CD4-positive, CD25-positive, alpha-beta regulatory T cell (primary cell): Measurements from ENCODE around the gene FOXE1. TPM values are rescaled to one million over a fixed set of nuclear protein-coding genes. Genes with fewer than 3 reads are reported as not detected.
A peak's percentile ranks its signal among the peaks of the same experiment; 100 is the strongest.

Experiments used
- ATAC-seq, 2 donors: fragments of 150-1000 bp; cut with Tn5 transposase; one replicate each; pipeline ENCODE4 v1.10.0; 2021; ENCODE audit warnings: low read depth in 2 of 2, moderate number of reproducible peaks in 2 of 2, moderate library complexity in 1 of 2
- DNase-seq, 3 donors: peaks; one replicate each; pipeline versions ENCODE4 v3.0.0 to v3.0.0-alpha.2; 2012 to 2022; ENCODE audit warnings: mixed read lengths in 1 of 3
- H3K27ac ChIP-seq: one replicate; pipeline ENCODE4 v1.7.0; 2013; ENCODE audit warnings: mild to moderate bottlenecking, low read length; ENCODE audit not compliant: insufficient read depth, poor library complexity, severe bottlenecking
- H3K27me3 ChIP-seq: one replicate; pipeline ENCODE4 v1.7.0; 2013; ENCODE audit warnings: low read length; ENCODE audit not compliant: control insufficient read depth, insufficient read depth
- H3K36me3 ChIP-seq: one replicate; pipeline ENCODE4 v1.7.0; 2013; ENCODE audit warnings: mild to moderate bottlenecking, low read length, moderate library complexity; ENCODE audit not compliant: control insufficient read depth, insufficient read depth
- H3K4me1 ChIP-seq: 2 replicates; pipeline ENCODE4 v1.7.0; 2013; ENCODE audit warnings: mild to moderate bottlenecking, low read length; ENCODE audit not compliant: insufficient read depth, control insufficient read depth, poor library complexity, severe bottlenecking
- H3K4me3 ChIP-seq: one replicate; pipeline ENCODE4 v1.7.0; 2013; ENCODE audit warnings: low read depth, mild to moderate bottlenecking, low read length, moderate library complexity
- H3K9me3 ChIP-seq, 2 experiments: 1 replicate in 1 of 2; 2 replicates in 1 of 2; pipeline ENCODE4 v1.7.0; 2013; ENCODE audit warnings: low read length in 2 of 2, mild to moderate bottlenecking in 1 of 2, moderate library complexity in 1 of 2; ENCODE audit not compliant: control insufficient read depth in 2 of 2
- H3K27ac Mint-ChIP-seq, 3 donors: one replicate each; pipeline ENCODE4 v1.8.0; 2020 to 2022; ENCODE audit warnings: mild to moderate bottlenecking in 3 of 3, mixed read lengths in 3 of 3, moderate library complexity in 2 of 3
- H3K27me3 Mint-ChIP-seq: one replicate; pipeline ENCODE4 v1.8.0; 2022; ENCODE audit warnings: mild to moderate bottlenecking, mixed read lengths
- H3K36me3 Mint-ChIP-seq: one replicate; pipeline ENCODE4 v1.8.0; 2020; ENCODE audit warnings: mixed read lengths
- H3K4me1 Mint-ChIP-seq, 4 donors: one replicate each; pipeline ENCODE4 v1.8.0; 2020 to 2022; ENCODE audit warnings: mixed read lengths in 4 of 4, mild to moderate bottlenecking in 1 of 4
- H3K4me3 Mint-ChIP-seq, 4 donors: one replicate each; pipeline ENCODE4 v1.8.0; 2020 to 2022; ENCODE audit warnings: mild to moderate bottlenecking in 4 of 4, mixed read lengths in 4 of 4, moderate library complexity in 3 of 4
- H3K9me3 Mint-ChIP-seq, 7 donors: one replicate each; pipeline ENCODE4 v1.8.0; 2020 to 2022; ENCODE audit warnings: mixed read lengths in 7 of 7, mild to moderate bottlenecking in 3 of 7, moderate library complexity in 2 of 7
- polyA plus RNA-seq, 4 donors: library from polyadenylated mRNA; unstranded; fragments of 300-500 nt; fragmentation: Illumina TruSeq; gene quantifications; one replicate each; pipeline ENCODE4 v1.2.3, GENCODE V29; 2021
- total RNA-seq: library from RNA; stranded (reverse); gene quantifications from one replicate; pipeline ENCODE4 v1.2.3, GENCODE V29; 2022

The FOXE1 gene
- total and polyA plus RNA-seq, 5 donors from 2014 or later, result not detected

- Mint-ChIP-seq H3K4me1 (peaks cover 0 to 33% (median 14%) of the 10 kb centered on the region in 4 donors), H3K36me3 (no peaks in the 10 kb centered on the region), H3K4me3 (peak overlapping the region; percentile 30 to 74 (median 54)), H3K9me3 (peaks cover 0 to 5% (median 0%) of the 10 kb centered on the region in 7 donors), H3K27me3 (peaks cover 84% of the 10 kb centered on the region), H3K27ac (peak overlapping the region in 1 of 3 donors; percentile 56)
- Histone ChIP-seq H3K9me3 (no peaks in the 10 kb centered on the region), H3K27me3 (peaks cover 50% of the 10 kb centered on the region), H3K27ac (no peak overlapping the region), H3K4me1 (peaks cover 40% of the 10 kb centered on the region), H3K36me3 (no peaks in the 10 kb centered on the region), H3K4me3 (peak overlapping the region; percentile 19)
- peak in 1 of 2 donors; percentile 23 for ATAC-seq
- DNase-seq, result no peak
These were observed 4.4 kb upstream of the FOXE1 start for GRCh38 chr9:97848480-97849237.

GRCh38 chr9:97849980-97850379 is 3.0 kb upstream of the FOXE1 start:
- H3K27ac Mint-ChIP-seq, result no peak overlapping the region
- peaks cover 48% of the 10 kb centered on the region for H3K27me3 ChIP-seq
- H3K9me3 ChIP-seq, result no peaks in the 10 kb centered on the region

GRCh38 chr9:97850746-97851445 is 2.1 kb upstream of the FOXE1 start:
- peaks cover 0 to 5% (median 0%) of the 10 kb centered on the region in 7 donors for H3K9me3 Mint-ChIP-seq
- H3K4me1 ChIP-seq, result peaks cover 52% of the 10 kb centered on the region
- no peaks in the 10 kb centered on the region for H3K36me3 ChIP-seq
- H3K27ac ChIP-seq, result no peak overlapping the region
- DNase-seq (no peak), ATAC-seq (no peak)
- no peak overlapping the region for H3K4me3 ChIP-seq
- H3K36me3 Mint-ChIP-seq, result no peaks in the 10 kb centered on the region
- H3K4me3 Mint-ChIP-seq, result peak overlapping the region in 3 of 4 donors; percentile 28 to 47 (median 29)
- H3K9me3 ChIP-seq, result no peaks in the 10 kb centered on the region
- peaks cover 0 to 45% (median 17%) of the 10 kb centered on the region in 4 donors for H3K4me1 Mint-ChIP-seq
- H3K27me3 Mint-ChIP-seq, result peaks cover 85% of the 10 kb centered on the region
- H3K27ac Mint-ChIP-seq, result peak overlapping the region in 1 of 3 donors; percentile 48
- peaks cover 51% of the 10 kb centered on the region for H3K27me3 ChIP-seq

More at GRCh38 chr9:97849980-97850379, 3.0 kb upstream of the FOXE1 start:
- peaks cover 85% of the 10 kb centered on the region for H3K27me3 Mint-ChIP-seq
- no peaks in the 10 kb centered on the region for H3K36me3 Mint-ChIP-seq
- peak overlapping the region in 1 of 4 donors; percentile 1 for H3K4me3 Mint-ChIP-seq
- peaks cover 51% of the 10 kb centered on the region for H3K4me1 ChIP-seq
- H3K27ac ChIP-seq, result no peak overlapping the region
- no peak overlapping the region for H3K4me3 ChIP-seq
- peaks cover 0 to 37% (median 14%) of the 10 kb centered on the region in 4 donors for H3K4me1 Mint-ChIP-seq
- H3K36me3 ChIP-seq, result no peaks in the 10 kb centered on the region
- DNase-seq (no peak), ATAC-seq (no peak)
- peaks cover 0 to 5% (median 0%) of the 10 kb centered on the region in 7 donors for H3K9me3 Mint-ChIP-seq

GRCh38 chr9:97851446-97851883 is 1.6 kb upstream of the FOXE1 start:
- no peaks in the 10 kb centered on the region for H3K36me3 ChIP-seq
- peaks cover 85% of the 10 kb centered on the region for H3K27me3 Mint-ChIP-seq
- no peak for DNase-seq

GRCh38 chr9:97852001-97852398 is 1.0 kb upstream of the FOXE1 start:
- no peak overlapping the region for H3K4me3 ChIP-seq
- H3K9me3 ChIP-seq, result no peaks in the 10 kb centered on the region
- Mint-ChIP-seq H3K4me3 (peak overlapping the region; percentile 48 to 83 (median 74)), H3K4me1 (peaks cover 0 to 46% (median 19%) of the 10 kb centered on the region in 4 donors), H3K36me3 (no peaks in the 10 kb centered on the region), H3K27me3 (peaks cover 85% of the 10 kb centered on the region), H3K27ac (no peak overlapping the region), H3K9me3 (peaks cover 0 to 6% (median 0%) of the 10 kb centered on the region in 7 donors)
- ATAC-seq, result no peak
- H3K36me3 ChIP-seq, result no peaks in the 10 kb centered on the region
- H3K27me3 ChIP-seq, result peaks cover 54% of the 10 kb centered on the region
- H3K4me1 ChIP-seq, result peaks cover 52% of the 10 kb centered on the region
- no peak for DNase-seq
- H3K27ac ChIP-seq, result no peak overlapping the region

More at GRCh38 chr9:97851446-97851883, 1.6 kb upstream of the FOXE1 start:
- no peak overlapping the region for H3K27ac ChIP-seq
- H3K4me3 Mint-ChIP-seq, result peak overlapping the region in 3 of 4 donors; percentile 28 to 48 (median 47)
- peaks cover 0 to 6% (median 0%) of the 10 kb centered on the region in 7 donors for H3K9me3 Mint-ChIP-seq
- H3K4me1 Mint-ChIP-seq, result peaks cover 0 to 46% (median 20%) of the 10 kb centered on the region in 4 donors
- no peaks in the 10 kb centered on the region for H3K9me3 ChIP-seq
- H3K27me3 ChIP-seq, result peaks cover 55% of the 10 kb centered on the region
- no peak overlapping the region for H3K27ac Mint-ChIP-seq
- no peaks in the 10 kb centered on the region for H3K36me3 Mint-ChIP-seq
- no peak overlapping the region for H3K4me3 ChIP-seq
- ATAC-seq, result no peak
- peaks cover 52% of the 10 kb centered on the region for H3K4me1 ChIP-seq

- Mint-ChIP-seq H3K27ac (no peak overlapping the region), H3K36me3 (no peaks in the 10 kb centered on the region), H3K9me3 (peaks cover 0 to 6% (median 0%) of the 10 kb centered on the region in 7 donors), H3K4me3 (peak overlapping the region; percentile 48 to 83 (median 74)), H3K4me1 (peaks cover 0 to 48% (median 17%) of the 10 kb centered on the region in 4 donors), H3K27me3 (peaks cover 85% of the 10 kb centered on the region)
- H3K9me3 ChIP-seq, result no peaks in the 10 kb centered on the region
- H3K4me1 ChIP-seq, result peaks cover 52% of the 10 kb centered on the region
- DNase-seq (no peak), ATAC-seq (no peak)
- H3K27me3 ChIP-seq, result peaks cover 51% of the 10 kb centered on the region
- H3K36me3 ChIP-seq, result no peaks in the 10 kb centered on the region
- H3K4me3 ChIP-seq, result no peak overlapping the region
- H3K27ac ChIP-seq, result no peak overlapping the region
These were observed 499 bp upstream of the FOXE1 start for GRCh38 chr9:97852399-97853055.
